KG1 (cell line): Measurements from ENCODE around the gene PRKCE.
"Not testable (repeated sequence)": the region's sequence is repeated elsewhere in the genome, so short reads cannot be mapped to it uniquely, and the experiment has no call there.

ENCODE experiments used
- DNase-seq: peaks from one replicate; lab custom pipeline; 2025; lab: John Stamatoyannopoulos, UW

Gene PRKCE

DNA sequence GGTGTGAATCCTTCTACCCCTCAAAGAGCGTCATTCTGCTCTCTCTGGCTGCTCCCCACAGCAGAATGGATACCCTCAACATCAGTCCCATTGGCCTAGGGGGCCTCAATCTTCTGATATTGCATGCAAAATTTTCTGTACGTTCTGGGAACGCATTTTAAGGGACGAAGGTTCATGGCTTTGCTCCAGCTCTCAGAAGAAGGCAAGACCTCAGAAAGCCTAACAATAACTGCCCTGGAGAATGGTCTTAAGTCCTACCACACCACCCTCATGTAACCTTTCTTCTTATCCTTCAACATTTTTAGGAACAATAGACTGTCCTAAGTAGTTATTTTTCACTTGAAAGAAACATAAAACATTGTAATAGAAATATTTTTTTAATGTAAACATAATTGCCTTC, 212.6 kb downstream of the PRKCE start:
- no peak for DNase-seq

- no peak for DNase-seq
Measured at GRCh38 chr2:45867349-45867748, 215.9 kb downstream of the PRKCE start.

DNA sequence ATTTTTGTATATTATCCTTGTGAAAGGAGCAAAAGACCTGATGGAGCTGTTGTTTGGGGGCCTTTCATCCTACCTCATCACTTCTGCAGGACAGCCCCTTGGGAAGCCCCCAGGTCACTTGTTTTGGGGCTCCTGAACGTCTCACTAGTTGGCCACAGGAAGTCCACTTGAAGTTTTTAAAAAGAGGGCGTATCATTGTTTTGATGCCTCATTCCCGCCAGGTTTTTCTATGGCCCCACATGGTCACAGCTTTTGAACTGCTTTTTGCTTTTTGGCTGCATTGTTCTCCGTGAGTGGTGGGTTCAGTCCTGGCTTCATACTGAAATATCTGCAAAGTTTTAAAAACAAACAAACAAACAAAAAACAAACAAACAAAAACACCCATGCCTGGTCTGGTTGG, 216.3 kb downstream of the PRKCE start:
- DNase-seq = no peak

- DNase-seq = no peak
Measured at GRCh38 chr2:45869165-45869501, 217.7 kb downstream of the PRKCE start.

GRCh38 chr2:45871025-45871424, 219.6 kb downstream of the PRKCE start:
- no peak for DNase-seq

GRCh38 chr2:45871541-45871940, 220.1 kb downstream of the PRKCE start:
- no peak for DNase-seq

DNA sequence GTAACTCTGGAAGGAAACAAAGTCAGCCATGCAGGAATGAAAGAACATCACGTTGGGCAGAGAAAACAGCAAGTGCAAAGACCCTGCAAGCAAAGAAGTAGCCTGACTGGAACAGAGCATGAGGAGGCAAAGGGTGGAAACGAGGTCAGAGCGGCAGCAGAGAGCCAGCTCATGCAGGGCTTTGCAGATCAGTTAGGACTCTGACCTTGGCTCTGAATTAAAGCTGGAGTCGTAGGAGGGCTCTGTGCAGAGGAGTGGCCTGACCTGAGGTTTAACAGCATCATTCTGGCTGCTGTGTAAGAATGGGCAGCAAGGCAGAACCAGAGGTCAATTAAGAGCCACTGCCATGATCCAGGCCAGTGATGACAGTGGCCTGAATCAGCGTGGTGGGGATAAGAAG, 220.7 kb downstream of the PRKCE start:
- no peak for DNase-seq

DNA sequence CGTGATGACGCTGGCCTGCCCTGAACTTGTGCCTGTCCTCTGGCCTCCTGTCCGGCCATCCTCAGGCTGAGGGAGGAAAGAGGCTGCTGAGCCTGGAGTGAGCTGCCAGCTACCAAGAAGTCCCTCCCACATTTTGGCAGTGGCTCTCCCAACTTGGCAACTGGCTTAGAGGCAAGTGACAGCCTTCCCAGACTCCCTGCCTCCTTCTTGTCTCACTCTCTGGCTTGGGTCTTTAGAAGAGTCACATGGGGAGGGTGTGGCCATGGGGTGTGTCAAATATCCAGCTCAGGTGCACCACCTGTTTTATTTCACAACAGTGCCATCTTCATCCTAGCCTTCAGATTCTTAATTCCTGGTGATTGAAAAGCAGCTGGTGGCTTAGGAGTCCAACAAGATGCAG, 222.9 kb downstream of the PRKCE start:
- no peak for DNase-seq

DNA sequence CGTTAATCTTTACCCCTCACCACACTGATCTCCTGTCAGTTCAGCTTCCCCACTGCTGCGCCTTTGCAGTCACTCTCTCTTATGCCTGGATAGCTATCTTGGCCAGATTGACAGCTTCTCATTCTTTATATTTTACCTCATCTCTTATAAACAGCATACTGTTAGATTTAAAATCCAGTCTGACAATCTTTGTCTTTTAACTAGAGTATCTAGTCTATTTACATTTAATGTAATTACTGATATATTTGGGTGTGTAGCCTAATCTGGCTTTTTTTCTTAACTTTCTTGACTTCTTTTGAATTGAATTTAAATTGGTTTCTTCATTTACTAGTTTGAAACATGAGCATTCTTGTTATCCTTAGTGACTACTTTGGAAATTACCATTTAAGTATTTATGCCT, 225.1 kb downstream of the PRKCE start:
- DNase-seq = no peak

DNA sequence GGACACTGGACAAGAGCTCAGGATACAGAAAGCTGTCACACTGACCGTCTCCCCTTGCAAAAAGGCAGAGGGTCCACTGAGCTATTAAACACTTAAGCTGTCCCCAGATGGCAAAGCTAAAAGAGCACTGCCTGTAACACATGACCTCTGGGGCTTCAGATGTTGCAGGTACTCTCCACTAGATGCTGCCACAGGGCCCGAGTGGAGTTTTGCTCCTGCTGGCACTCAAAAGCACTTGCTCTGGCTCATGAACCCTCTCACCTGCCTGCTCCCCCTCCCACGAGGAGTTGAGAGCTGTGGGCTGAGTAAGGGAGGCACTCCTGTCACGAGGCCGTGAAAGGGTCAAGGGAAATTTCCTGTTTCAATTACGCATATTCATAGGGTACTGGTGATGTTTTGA, 227.9 kb downstream of the PRKCE start:
- DNase-seq = no peak

GRCh38 chr2:45879936-45880335, 228.5 kb downstream of the PRKCE start:
- no peak for DNase-seq

- no peak for DNase-seq
Measured at GRCh38 chr2:45881970-45882581, 230.6 kb downstream of the PRKCE start.

GRCh38 chr2:45882707-45883602, 231.5 kb downstream of the PRKCE start:
- DNase-seq = no peak

DNA sequence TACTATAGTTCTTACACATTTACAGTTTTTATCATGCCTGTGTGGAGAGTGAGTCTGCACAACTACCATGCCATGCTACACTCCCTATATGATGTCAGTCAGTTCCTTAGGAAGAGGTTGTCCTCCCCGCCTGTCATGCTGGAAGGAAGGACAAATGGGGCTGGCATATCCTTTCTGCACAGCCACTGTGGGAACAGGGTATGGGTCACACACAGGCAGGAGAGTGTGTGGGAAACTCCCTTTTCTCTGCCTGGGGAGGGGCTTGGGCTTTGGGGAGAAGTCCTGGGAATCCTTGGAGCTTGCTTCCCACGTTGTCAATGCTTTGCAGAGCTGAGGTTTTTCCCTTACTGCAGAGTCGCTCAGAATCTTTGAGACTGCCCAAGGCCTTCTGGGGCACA, 232.1 kb downstream of the PRKCE start:
- no peak for DNase-seq

GRCh38 chr2:45884126-45884525, 232.7 kb downstream of the PRKCE start:
- no peak for DNase-seq

GRCh38 chr2:45885171-45885621, 233.7 kb downstream of the PRKCE start:
- DNase-seq = no peak

DNA sequence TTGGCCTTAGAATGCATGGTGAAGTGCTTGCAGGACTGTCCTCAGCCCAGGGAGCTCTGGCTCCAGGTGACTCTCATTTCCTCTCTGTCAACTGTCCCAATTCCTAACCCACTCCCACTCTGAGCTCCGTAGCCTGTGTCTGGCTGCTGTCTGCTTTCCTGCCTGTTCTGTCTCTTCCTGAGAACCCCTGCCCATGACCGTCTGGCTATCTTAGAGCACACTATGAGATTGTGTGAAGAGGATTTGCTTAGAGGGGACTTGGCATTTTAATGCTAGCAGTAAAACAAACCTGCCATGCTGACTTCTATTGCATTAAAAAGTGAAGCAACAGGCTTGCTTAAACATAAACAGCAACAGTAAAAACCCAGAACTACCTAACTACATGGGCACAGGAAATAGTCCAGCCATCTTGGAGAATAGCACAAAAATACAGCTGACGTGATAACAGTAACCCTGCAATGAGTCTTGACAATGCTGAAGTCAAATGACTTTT, 234.7 kb downstream of the PRKCE start:
- no peak for DNase-seq

GRCh38 chr2:45888167-45888566, 236.7 kb downstream of the PRKCE start:
- no peak for DNase-seq

GRCh38 chr2:45888641-45889040, 237.2 kb downstream of the PRKCE start:
- DNase-seq = no peak

DNA sequence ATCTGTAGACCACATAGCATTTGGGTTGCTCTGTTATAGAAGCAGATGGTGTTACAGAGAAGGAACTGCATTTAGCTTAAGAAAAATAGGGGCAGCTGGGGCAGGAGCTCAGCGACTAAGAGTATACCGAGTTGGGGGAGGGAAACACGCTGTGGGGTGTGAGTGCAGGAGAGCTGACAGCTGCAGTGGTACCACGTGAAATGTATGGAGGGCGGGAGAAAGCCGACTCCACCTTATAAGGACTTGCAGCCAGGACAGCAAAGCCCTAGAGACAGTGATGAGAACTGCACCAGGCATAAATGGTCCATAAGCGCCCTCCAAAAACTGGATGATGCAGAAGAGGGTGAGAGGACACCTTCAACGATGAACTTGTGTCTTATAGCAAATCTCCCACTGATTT, 237.6 kb downstream of the PRKCE start:
- no peak for DNase-seq

DNA sequence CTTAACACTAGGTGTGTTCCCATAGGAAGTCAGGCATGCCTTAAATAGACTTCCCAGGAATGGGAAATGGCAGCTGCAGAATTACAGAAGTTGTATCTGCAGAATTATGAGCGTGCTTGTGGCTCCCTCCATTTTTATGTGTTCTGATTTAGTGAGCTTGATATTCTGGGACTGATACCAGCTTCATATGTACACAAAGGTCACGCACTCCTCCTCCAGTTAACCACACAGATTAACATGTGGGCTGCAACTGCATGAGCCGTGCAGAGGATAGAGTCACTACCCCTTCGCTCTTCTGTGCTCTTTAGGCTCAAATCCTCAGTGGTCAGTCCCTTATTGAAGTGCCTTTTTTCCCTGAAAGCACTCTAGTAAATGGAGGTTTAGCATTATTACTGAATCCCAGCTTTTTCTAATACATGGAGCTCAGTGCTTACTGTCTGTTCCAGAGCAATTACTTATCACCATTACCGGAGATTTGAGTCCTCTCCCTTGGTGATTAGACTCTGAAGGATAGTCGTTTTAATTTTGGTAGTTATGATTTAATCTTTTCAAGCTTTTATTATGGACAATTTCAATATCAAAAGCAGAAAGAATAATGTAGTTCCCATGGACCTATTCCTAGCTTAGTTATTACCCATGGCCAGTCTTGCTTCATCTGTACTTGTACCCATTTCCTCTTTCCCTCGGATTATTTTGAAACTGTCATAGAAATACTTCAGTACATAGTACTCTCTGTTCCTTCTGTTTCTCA, 238.3 kb downstream of the PRKCE start:
- DNase-seq = no peak

- DNase-seq = not testable (repeated sequence)
Measured at GRCh38 chr2:45890371-45890646, 238.8 kb downstream of the PRKCE start.

DNA sequence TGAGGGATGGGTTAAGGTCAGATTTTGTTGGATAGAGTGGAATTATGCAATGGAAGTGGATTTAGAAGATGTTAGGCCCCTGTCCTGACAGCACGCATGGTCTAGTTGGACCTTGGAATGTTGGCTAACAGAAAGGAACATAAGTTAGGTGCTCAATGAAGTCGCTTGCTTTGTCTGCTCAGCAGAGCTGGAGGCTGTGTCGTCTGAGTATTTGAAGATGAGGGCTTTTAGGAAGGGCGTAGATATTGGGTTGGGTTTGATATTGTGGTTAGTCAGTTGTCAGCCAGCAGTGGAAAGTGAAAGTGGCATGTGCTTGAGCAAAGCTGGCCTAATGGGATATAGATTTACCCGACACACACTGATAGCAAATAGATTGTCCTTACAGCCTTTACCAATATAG, 239.3 kb downstream of the PRKCE start:
- no peak for DNase-seq
